Activated CD8-positive, alpha-beta memory T cell treated with anti-CD3 and anti-CD28 coated beads for 48 hours (primary cell): ENCODE data around the gene MMP8.
"Not testable (repeated sequence)": the region's sequence is repeated elsewhere in the genome, so short reads cannot be mapped to it uniquely, and the experiment has no call there.

ENCODE experiments used
- DNase-seq, 3 experiments: peaks; one replicate each; pipeline ENCODE4 v3.0.0-alpha.2; 2020; ENCODE audit warnings: low read depth in 2 of 3, low spot score in 2 of 3

The MMP8 gene

DNA sequence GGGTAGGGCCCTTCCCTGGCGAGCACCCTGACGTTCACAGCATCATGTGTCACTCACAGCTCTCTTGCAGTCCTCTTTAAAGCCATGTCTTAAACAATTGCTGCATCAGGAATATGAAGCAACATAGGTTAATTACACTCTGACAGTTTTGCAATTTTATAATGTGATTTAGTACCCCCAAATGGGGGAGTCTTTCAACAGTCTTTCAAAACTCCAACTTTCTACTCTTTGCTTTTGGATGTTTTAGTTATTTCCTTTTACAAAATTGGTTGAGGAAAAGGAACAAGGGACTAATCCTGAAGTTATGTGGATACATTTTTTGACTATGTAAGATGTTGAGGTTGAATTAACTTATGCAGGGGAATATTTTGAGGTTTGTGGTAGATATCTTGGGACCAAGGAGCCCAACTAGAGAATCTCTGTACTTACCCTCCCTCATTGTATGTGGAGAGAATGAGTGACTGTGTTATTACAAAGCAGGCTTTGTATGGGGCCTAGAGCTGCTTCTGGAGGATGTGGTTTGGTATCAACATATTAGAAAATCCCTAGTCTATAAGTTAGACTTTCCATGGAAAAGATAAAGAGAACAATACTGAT lies at the start of gene MMP8:
TSS of gene MMP8 (minus strand) at position 51 of the 597 bp plus-strand sequence. CDS start 99 bp downstream, outside the sequence.
- DNase-seq, result no peak

- DNase-seq, result no peak
These were observed 48.6 kb upstream of the MMP8 start for GRCh38 chr11:102773386-102773785.

DNA sequence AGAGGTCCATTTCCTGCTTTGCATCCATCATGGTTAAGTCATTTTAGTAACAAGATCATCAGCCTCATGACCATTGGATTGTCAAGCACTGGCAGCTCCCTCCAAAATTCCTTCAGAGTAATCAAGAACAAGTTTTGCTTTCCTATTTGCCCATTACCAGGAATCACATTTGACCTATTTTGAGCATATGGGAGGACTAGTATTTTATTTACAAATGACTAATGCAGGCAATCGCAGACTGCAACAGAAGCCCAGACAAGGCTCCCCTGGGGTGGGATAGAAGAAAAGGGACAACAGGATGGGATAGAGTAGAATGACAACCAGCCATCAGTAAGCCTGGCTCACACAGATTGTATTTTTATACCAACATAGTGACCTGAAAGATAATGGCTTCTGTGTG lies 46.6 kb upstream of the MMP8 start:
- no peak for DNase-seq

GRCh38 chr11:102770191-102770590 lies 45.4 kb upstream of the MMP8 start:
- no peak for DNase-seq

GRCh38 chr11:102767800-102768199 lies 43.0 kb upstream of the MMP8 start:
- DNase-seq, result no peak

DNA sequence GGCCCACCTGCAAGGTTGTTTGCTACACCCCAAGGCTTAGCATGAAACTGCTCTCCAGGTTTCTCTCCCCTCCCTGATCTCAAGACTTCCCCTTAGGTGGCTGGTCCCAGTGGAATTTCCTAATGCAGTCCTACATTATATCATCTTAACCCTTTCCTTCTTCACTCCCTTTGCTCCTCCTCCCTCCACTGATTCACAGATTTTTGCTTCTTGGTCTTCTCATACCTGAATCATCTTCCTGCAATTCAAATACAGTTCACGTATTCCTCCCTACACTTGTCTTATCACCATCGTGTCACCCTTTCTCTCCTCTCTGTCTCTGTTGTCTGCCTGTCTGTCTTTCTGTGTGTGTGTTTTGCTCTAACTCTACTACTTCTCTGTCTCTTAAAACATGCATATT lies 38.7 kb upstream of the MMP8 start:
- DNase-seq, result no peak

DNA sequence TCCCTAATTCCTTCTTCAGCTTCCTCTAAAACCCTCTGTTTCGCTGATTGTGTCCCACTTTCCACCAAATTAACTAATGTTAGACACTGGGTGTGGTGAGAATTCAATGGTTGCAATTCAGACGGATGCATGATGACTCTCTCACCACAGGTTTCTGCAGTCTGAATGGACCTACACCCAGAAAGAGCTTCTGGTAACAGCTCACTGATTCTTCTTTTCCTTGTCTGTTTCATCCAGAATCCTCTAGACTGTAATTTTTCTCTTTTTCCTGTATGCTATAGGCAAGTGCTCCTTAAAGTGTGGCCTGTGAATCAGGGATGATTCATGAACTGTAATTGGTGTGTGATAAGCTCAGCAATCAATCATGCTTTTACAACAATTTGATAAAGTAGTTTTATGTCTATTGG lies 37.6 kb upstream of the MMP8 start:
- no peak for DNase-seq

- no peak for DNase-seq
These were observed 37.0 kb upstream of the MMP8 start for GRCh38 chr11:102761646-102762238.

DNA sequence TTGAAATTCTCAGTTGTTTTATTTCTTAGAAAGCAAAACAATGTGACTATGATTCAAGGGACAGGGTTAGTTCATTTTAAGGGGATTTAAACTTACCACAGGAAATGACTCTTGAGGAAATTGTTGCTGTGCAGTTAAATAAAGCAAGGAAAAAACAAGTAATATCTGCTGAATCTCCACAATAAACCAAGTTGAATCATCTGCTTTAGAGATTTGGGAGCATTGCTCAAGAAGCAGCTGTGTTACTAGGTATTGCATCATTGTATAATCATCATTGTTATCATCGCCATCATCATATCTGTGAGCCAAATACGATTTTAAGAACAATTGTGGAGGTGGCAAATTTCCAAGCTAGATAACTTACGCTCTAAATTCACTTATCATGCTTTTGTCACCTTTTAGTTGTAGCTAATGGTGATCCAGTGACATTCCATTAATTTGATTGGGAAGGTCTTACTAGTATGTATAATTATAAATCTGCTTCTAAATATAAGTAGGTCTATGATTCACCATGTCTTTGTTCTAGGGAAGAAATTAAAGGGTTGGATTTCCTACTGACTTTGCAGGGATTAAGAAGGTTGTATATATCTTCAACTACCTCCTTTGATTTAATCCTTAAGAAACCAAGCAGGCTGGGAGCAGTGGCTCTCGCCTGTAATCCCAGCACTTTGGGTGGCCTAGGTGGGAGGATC lies 35.7 kb upstream of the MMP8 start:
- no peak for DNase-seq

GRCh38 chr11:102757823-102758549 lies 33.2 kb upstream of the MMP8 start:
- no peak for DNase-seq

DNA sequence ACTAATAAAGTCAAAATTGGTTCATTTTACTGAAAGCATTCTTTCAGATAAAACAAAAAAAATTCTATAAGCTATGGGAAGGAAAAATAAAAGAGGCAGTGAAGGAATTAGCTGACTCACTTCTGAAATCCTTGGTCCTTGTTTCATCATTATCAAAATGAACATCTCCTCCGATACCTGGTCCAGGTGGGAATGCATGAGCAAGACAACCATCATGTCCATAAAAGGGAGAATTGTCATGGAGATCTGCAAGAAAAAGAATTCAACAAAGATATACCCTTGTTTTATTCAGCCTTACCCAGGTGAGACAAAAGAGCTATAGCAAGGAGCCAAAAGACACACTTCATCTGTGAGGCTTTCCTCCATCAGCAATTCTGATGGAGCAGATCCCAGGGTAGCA lies 28.5 kb upstream of the MMP8 start:
- DNase-seq, result no peak

DNA sequence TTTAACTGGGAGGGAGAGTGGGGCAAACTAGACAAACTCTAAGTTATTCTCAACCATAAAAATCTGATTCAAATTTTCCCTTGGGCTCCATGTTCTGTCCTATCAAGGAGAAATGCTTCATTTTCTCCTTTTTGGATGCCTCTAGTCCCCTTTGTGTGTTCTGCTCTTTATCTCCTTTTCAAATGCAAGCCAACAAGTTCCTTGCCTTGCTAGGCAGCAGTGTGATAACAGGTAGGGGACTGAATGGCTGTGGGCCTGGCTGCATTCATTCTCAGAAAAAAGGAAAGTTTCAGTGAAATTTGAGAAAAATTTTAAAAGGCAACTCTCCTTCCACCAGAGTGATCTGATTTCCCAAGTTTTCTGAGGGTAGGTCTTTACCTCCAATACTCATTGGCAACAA lies 26.9 kb upstream of the MMP8 start:
- no peak for DNase-seq

DNA sequence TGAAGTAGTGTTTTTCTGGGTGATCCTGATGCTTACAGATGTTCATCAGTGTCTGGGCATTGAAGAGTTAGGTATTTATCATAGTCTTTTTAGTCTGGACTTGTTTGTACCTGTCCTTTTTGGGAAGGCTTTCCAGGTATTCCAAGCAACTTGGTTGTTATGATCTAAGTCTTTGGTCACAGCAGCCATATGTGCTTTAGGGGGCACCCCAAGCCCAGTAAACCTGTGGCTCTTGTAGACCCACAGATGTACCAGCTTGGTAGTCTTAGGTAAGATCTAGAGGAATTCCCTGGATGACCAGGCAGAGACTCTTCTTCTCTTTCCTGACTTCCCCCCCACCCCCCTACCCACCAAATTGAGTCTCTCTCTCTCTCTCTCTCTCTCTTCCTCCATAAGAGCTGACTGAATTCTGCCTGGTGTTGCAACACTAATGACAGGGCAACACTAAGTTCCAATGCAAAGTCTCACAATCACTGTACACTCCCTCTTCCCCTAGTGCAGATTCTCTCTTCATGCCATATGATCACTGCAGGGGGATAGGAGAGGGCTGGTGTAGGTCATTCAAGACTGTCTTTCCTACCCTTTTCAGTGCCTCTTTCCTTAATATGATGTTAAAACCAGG lies 24.5 kb upstream of the MMP8 start:
- DNase-seq, result no peak

DNA sequence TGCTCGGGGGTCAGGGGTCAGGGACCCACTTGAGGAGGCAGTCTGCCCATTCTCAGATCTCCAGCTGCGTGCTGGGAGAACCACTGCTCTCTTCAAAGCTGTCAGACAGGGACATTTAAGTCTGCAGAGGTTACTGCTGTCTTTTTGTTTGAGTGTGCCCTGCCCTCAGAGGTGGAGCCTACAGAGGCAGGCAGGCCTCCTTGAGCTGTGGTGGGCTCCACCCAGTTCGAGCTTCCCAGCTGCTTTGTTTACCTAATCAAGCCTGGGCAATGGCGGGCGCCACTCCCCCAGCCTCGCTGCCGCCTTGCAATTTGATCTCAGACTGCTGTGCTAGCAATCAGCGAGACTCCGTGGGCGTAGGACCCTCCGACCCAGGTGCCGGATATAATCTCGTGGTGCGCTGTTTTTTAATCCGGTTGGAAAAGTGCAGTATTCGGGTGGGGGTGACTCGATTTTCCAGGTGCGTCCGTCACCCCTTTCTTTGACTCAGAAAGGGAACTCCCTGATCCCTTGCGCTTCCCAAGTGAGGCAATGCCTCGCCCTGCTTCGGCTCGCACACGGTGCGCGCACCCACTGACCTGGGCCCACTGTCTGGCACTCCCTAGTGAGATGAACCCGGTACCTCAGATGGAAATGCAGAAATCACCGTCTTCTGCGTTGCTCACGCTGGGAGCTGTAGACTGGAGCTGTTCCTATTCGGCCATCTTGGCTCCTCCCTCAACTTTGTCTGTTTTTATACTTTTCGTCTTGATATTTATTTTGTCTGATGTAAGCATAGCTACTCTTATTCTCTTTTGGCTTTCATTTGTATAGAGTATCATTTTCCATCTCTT lies 22.2 kb upstream of the MMP8 start:
- DNase-seq, result not testable (repeated sequence)

DNA sequence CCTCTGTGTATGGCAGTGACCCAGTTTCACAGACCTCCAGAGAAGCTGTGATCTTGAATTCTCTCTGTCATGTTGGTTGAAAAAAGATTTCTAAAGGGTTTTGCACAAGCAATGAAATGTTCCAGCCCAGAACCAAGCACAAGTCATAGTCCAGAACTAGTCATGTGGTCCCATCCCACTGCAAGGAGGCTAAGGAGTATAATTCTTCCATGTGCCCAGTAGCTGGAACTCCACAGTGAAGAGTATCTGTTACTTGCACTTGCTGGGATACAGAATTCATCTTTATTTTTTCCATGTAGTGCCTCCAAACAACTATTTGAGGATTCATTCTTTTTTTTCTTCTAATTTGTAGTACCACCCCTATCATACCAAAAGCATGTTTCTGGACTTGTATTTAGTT lies 9.9 kb upstream of the MMP8 start:
- DNase-seq, result no peak

- DNase-seq, result peak in 2 of 3 experiments; percentile 17 to 40
These were observed 8.6 kb upstream of the MMP8 start for GRCh38 chr11:102733232-102733875.

DNA sequence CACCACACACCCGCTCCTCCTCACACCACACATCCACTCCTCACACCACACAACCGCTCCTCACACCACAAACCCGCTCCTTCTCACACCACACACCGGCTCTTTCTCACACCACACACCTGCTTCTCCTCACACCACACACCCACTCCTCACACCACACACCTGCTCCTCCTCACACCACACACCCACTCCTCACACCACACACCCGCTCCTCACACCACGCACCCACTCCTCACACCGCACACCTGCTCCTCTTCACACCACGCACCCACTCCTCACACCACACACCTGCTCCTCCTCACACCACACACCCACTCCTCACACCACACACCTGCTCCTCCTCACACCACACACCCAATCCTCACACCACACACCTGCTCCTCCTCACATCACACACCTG lies 6.2 kb upstream of the MMP8 start:
- not testable (repeated sequence) for DNase-seq

GRCh38 chr11:102729849-102730815 lies 5.4 kb upstream of the MMP8 start:
- DNase-seq, result no peak

DNA sequence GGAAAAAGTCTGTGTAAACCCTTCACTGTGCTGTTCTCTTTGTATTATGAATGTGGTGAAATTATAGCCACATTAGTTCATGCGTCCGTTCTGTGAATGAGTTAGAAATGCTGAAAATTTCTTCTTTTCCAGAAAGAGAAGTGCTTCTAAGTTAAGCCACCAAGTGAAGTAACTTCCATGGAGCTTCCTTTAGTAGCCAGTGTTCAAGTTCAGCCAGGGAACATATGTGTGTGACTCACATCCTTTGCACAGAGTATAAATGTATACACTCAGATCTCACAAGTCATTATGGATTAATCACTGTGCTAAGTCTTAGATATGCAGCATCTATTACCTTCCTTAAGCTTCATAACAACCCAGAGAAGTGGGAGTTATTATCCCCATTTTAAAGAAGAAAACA lies 3.1 kb upstream of the MMP8 start:
- DNase-seq, result no peak
